Caco-2 (cell line): ENCODE measurements around the gene MYB. TPM values are rescaled to one million over a fixed set of nuclear protein-coding genes. Genes with fewer than 3 reads are reported as not detected.

Experiments used
- BruUV-seq: library from RNA; stranded (reverse); fragments of 400-500 nt; replicated peaks from 2 replicates; lab custom pipeline; 2021; lab: Mats Ljungman, UMichigan
- CTCF ChIA-PET: fragments of 300-600 bp; sonication (Branson Sonifier 250); formaldehyde crosslinking; loops from one replicate; lab custom pipeline; 2022; ENCODE audit warnings: antibody characterized with exemption; lab: Charles Lee
- POLR2A ChIA-PET: fragments of 300-600 bp; sonication (Branson Sonifier 250); formaldehyde crosslinking; loops from one replicate; lab custom pipeline; 2022; ENCODE audit warnings: antibody characterized with exemption; lab: Charles Lee
- DNase-seq, 2 experiments: peaks; one replicate each; pipeline versions ENCODE4 v3.0.0 to v3.0.0-alpha.2; 2020 to 2022
- H3K27me3 ChIP-seq: replicated peaks from 2 replicates; pipeline ENCODE4 v1.6.0; 2011; ENCODE audit warnings: low read length; ENCODE audit not compliant: control insufficient read depth, insufficient read depth
- H3K36me3 ChIP-seq: 2 replicates; pipeline ENCODE4 v1.5.1; 2011; ENCODE audit warnings: low read length; ENCODE audit not compliant: control insufficient read depth, insufficient read depth
- H3K4me1 ChIP-seq: fragments of 250-450 bp; sonication (Bioruptor Pico); 2 replicates; pipeline ENCODE4 v1.5.1; 2020; ENCODE audit warnings: mild to moderate bottlenecking
- H3K4me3 ChIP-seq: 2 replicates; pipeline ENCODE4 v1.5.1; 2011; ENCODE audit warnings: low read depth, mild to moderate bottlenecking, control low read depth, low read length
- H3K9me3 ChIP-seq: fragments of 250-450 bp; sonication (Bioruptor Pico); 2 replicates; pipeline ENCODE4 v1.5.1; 2020; ENCODE audit warnings: mild to moderate bottlenecking, moderate library complexity
- H3K27ac Mint-ChIP-seq: one replicate; pipeline ENCODE4 v1.8.0; 2022; ENCODE audit warnings: mixed read lengths; ENCODE audit not compliant: unreplicated experiment
- H3K27me3 Mint-ChIP-seq: one replicate; pipeline ENCODE4 v1.8.0; 2022; ENCODE audit warnings: mixed read lengths; ENCODE audit not compliant: insufficient read depth, unreplicated experiment
- H3K36me3 Mint-ChIP-seq: one replicate; pipeline ENCODE4 v1.8.0; 2022; ENCODE audit warnings: mild to moderate bottlenecking, mixed read lengths; ENCODE audit not compliant: insufficient read depth, unreplicated experiment
- H3K4me1 Mint-ChIP-seq: one replicate; pipeline ENCODE4 v1.8.0; 2022; ENCODE audit warnings: low read depth, mixed read lengths; ENCODE audit not compliant: unreplicated experiment
- H3K4me3 Mint-ChIP-seq: one replicate; pipeline ENCODE4 v1.8.0; 2022; ENCODE audit warnings: mild to moderate bottlenecking, moderate library complexity, mixed read lengths; ENCODE audit not compliant: unreplicated experiment
- H3K9me3 Mint-ChIP-seq: one replicate; pipeline ENCODE4 v1.8.0; 2022; ENCODE audit warnings: mixed read lengths; ENCODE audit not compliant: unreplicated experiment
- CTCF ChIP-seq, 2 experiments: fragments of 200-600 bp in 1 of 2; IDR thresholded peaks; 1 replicate in 1 of 2; 2 replicates in 1 of 2; pipeline versions ENCODE4 v1.5.1 to v1.8.0; 2011 to 2022; ENCODE audit warnings: antibody characterized with exemption in 1 of 2, control low read depth in 1 of 2, inconsistent platforms in 1 of 2, low read depth in 1 of 2, low read length in 1 of 2, mild to moderate bottlenecking in 1 of 2, moderate library complexity in 1 of 2; ENCODE audit not compliant: insufficient read depth in 1 of 2, severe bottlenecking in 1 of 2, unreplicated experiment in 1 of 2
- intact Hi-C: fragments of 100-400 bp; cut with micrococcal nuclease; formaldehyde crosslinking; loops from one replicate; pipeline ENCODE4 v1.10.0; 2022; ENCODE audit not compliant: unreplicated experiment
- total RNA-seq: library from RNA; stranded (reverse); gene quantifications from 2 replicates; pipeline ENCODE4 v1.2.3, GENCODE V29; 2022

Gene MYB
- total RNA-seq, 1 experiment from 2014 or later, result 2.7 TPM

- CTCF ChIA-PET, result no interaction called here
- no peak for DNase-seq
- no peak for TF ChIP-seq CTCF (IDR thresholded peaks at IDR 0.05; ENCODE audit: insufficient read depth in 1 of 2, low read depth in 1 of 2, low read length in 1 of 2, severe bottlenecking in 1 of 2, unreplicated experiment in 1 of 2)
- Mint-ChIP-seq H3K9me3 (no peaks in the 10 kb centered on the region), H3K4me1 (no peaks in the 10 kb centered on the region), H3K27ac (no peak overlapping the region), H3K4me3 (no peak overlapping the region), H3K36me3 (no peaks in the 10 kb centered on the region), H3K27me3 (no peaks in the 10 kb centered on the region)
- intact Hi-C loops, result no loop called here
- H3K27me3 ChIP-seq, result no peaks in the 10 kb centered on the region
- BruUV-seq, result no TSS peak
- no peak overlapping the region for H3K4me3 ChIP-seq
- H3K4me1 ChIP-seq, result no peaks in the 10 kb centered on the region
- POLR2A ChIA-PET, result no interaction called here
- H3K9me3 ChIP-seq, result no peaks in the 10 kb centered on the region
- no peaks in the 10 kb centered on the region for H3K36me3 ChIP-seq
Observed at GRCh38 chr6:135165031-135165430, 16.1 kb upstream of the MYB start.

DNA sequence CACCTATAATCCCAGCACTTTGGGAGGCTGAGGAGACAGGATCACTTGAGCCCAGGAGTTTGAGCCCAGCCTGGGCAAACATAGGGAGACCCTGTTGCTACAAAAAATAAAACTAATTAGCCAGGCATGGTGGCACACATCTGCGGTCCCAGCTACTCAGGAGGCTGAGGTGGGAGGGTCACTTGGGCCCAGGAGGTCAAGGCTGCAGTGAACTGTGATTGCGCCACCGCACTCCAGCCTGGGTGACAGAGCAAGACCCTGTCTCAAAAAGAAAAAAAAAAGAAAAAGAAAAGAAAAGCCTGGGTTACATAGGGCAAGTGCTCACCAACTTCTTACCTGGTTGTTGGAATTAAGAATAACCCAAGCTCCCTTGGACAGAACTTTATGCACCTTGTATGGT lies 14.6 kb upstream of the MYB start:
- Mint-ChIP-seq H3K27ac (no peak overlapping the region), H3K4me1 (no peaks in the 10 kb centered on the region), H3K4me3 (no peak overlapping the region), H3K36me3 (no peaks in the 10 kb centered on the region), H3K27me3 (peaks cover 6% of the 10 kb centered on the region), H3K9me3 (no peaks in the 10 kb centered on the region)
- ChIA-PET POLR2A (no interaction called here), CTCF (no interaction called here)
- no peaks in the 10 kb centered on the region for H3K4me1 ChIP-seq
- no peaks in the 10 kb centered on the region for H3K27me3 ChIP-seq
- intact Hi-C loops, result no loop called here
- no peaks in the 10 kb centered on the region for H3K9me3 ChIP-seq
- TF ChIP-seq CTCF (IDR thresholded peaks at IDR 0.05; ENCODE audit: insufficient read depth in 1 of 2, low read depth in 1 of 2, low read length in 1 of 2, severe bottlenecking in 1 of 2, unreplicated experiment in 1 of 2), result no peak
- H3K4me3 ChIP-seq, result no peak overlapping the region
- BruUV-seq, result no TSS peak
- no peak for DNase-seq
- no peaks in the 10 kb centered on the region for H3K36me3 ChIP-seq

DNA sequence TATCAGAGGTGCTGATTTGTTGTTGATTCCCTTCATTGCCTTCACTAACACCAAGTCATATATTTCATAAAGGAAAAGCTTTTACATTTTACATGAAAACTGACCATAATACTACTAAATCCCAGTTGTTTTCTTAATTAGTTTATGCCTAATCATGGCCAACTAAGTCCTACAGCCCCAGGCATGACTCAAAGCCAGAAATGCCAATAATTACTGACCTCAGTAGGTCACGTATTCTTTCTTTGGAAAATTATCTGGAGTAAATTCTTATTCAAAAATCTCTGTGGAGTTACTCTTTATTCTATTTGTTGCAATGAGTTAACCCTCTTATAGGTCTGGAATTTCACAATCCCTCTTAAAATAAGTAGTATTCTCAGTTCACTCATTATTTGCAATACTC lies 13.5 kb upstream of the MYB start:
- Histone ChIP-seq H3K36me3 (no peaks in the 10 kb centered on the region), H3K4me3 (no peak overlapping the region), H3K4me1 (no peaks in the 10 kb centered on the region), H3K9me3 (no peaks in the 10 kb centered on the region), H3K27me3 (no peaks in the 10 kb centered on the region)
- no peaks in the 10 kb centered on the region for H3K4me1 Mint-ChIP-seq
- TF ChIP-seq CTCF (IDR thresholded peaks at IDR 0.05; ENCODE audit: insufficient read depth in 1 of 2, low read depth in 1 of 2, low read length in 1 of 2, severe bottlenecking in 1 of 2, unreplicated experiment in 1 of 2), result no peak
- DNase-seq, result no peak
- intact Hi-C loops, result no loop called here
- peaks cover 6% of the 10 kb centered on the region for H3K27me3 Mint-ChIP-seq
- POLR2A ChIA-PET, result no interaction called here
- H3K9me3 Mint-ChIP-seq, result no peaks in the 10 kb centered on the region
- no peaks in the 10 kb centered on the region for H3K36me3 Mint-ChIP-seq
- H3K27ac Mint-ChIP-seq, result no peak overlapping the region
- no peak overlapping the region for H3K4me3 Mint-ChIP-seq
- CTCF ChIA-PET, result no interaction called here
- no TSS peak for BruUV-seq
